Activated T-cell treated with anti-CD3 and anti-CD28 coated beads for 48 hours (primary cell): Measurements from ENCODE around the gene EPM2AIP1.
A peak's percentile ranks its signal among the peaks of the same experiment; 100 is the strongest.
"Not testable (repeated sequence)": the region's sequence is repeated elsewhere in the genome, so short reads cannot be mapped to it uniquely, and the experiment has no call there.

Experiments used
- DNase-seq: peaks from one replicate; pipeline ENCODE4 v3.0.0-alpha.2; 2020; ENCODE audit warnings: low read depth

EPM2AIP1 gene

GRCh38 chr3:36992806-36993325, at the start of gene EPM2AIP1:
TSS of gene EPM2AIP1 (minus strand) at chr3:36993131. CDS start at chr3:36993077, 54 bp downstream.
- peak; percentile 94 for DNase-seq

DNA sequence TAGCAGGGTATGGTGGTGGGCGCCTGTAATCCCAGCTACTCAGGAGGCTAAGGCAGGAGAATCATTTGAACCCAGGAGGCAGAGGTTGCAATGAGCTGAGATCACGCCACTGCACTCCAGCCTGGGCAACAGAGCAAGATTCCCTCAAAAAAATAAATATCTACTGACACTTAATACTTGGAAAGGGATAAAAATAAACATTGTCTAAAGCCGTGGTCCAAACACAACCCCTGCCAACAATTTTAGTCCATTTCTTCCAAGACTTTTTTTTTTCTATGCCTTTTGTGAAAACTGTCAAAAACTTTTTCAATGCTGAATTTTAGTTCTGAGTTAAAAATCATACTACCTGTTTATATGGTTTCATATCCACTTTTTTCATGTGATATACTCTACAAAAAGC, 49.8 kb upstream of the EPM2AIP1 start:
- DNase-seq = not testable (repeated sequence)

DNA sequence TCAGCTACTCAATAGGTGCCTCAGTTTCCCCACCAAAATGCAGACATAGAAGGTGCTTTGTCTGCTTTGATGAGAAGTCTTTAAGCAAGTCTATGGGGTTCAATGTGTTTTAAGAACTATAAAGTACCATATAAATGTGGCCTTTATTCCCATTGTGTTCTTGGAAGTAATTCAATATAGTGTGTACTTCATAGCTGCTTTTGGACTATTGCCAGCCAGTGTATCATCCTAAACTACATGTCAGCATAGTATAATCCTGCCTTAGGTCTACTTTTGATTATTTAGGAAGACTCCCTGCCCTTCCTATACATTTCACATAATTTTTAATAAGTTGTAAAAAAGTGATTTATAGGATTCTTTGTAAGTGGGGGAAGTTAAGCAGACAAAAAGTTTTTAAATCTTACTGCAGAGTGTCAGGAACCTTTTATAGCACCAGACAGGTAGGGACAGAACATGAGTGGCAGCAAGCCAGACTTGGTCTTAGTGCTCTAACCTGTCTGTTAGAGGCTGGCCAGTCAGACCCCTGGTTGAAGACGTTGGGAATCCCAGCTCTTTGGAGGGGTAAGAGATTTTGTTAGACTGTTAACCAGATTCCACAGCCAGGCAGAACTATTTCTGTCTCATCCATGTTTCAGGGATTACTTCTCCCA, 48.7 kb upstream of the EPM2AIP1 start:
- no peak for DNase-seq

DNA sequence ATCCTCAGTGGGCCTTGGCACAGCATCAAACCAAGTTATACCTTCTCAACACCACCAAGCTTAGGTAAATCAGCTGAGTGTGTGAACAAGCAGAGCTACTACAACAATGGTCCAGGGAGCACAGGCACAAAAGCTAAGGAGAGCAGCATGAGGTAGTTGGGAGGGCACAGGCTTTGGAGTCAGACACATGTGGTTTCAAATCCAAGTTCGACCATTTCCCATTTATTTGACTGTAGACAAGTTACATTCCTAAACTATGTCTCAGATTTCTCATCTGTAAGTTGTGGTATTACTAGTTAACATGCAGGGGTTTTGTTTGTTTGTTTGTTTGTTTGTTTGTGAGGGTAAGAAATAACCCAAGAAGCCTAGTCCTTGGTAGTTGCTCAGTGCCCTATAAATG, 47.3 kb upstream of the EPM2AIP1 start:
- no peak for DNase-seq

DNA sequence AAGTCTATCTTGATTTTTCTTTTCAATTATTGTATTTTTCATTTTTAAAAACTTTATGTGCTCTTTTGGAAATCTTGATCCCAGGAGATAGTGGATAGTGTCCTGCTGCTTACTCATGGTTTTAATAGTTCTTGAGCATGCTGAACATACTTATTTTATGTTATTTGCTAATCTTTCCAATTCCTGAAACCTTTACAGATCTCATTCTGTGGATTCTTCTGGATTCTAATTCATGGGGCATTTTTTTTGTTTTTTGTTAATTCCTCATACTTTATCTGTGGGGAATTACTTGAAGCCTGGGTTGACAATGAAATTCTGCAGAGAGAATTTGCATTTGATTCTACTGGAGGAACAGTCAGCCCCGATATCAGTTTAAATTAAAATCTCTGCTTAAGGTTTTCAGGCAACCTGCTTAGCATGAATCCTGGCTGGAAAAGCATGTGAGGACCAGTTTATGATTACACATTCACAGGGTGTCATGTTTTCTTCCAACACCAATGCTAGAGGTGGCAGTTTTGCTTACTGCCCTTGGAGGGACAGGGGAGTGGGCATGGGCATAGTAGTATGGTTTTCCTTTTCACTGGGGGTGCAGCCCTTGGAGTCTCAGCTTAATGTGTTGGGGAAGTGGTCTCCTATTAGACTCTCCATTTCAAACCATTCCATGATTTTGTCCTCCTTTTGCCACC, 46.4 kb upstream of the EPM2AIP1 start:
- no peak for DNase-seq

DNA sequence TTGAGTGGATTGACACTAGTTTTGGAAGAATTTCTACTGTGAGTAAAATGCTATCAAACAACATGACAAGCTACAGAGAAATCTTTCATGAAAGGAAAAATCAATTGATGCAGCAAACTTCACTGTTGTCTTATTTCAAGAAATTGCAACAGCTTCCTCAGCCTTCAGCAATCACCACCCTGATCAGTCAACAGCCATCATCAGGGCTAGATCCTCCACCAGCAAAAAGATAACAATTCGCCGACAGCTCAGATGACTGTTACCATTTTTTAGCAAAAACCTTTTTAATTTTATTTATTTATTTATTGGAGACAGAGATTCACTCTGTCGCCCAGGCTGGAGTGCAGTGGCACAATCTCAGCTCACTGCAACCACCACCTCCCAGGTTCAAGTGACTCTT, 44.4 kb upstream of the EPM2AIP1 start:
- no peak for DNase-seq

DNA sequence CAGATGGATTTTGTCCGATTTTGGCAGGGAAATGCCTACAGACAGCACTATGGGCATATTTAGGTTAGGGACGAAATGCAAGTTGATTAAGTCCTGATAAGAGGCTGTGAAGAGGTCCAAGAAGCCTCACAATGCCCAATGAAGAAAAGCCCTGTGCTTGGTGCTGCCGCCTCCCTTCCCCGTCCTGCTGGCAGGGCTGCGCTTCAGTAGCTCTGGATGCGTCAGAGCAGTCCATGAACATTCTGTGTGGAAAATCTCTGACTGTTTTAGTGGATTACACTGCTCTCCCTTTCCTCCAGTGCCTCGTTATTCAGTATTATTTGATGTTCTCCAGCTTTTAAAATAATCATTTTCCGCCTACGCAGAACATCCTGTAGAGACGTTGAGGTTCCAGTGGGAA, 40.0 kb upstream of the EPM2AIP1 start:
- DNase-seq = no peak

- no peak for DNase-seq
These were observed 38.3 kb upstream of the EPM2AIP1 start for GRCh38 chr3:37031096-37031682.

- no peak for DNase-seq
These were observed 37.7 kb upstream of the EPM2AIP1 start for GRCh38 chr3:37030588-37030987.

- no peak for DNase-seq
These were observed 36.7 kb upstream of the EPM2AIP1 start for GRCh38 chr3:37029516-37030163.

DNA sequence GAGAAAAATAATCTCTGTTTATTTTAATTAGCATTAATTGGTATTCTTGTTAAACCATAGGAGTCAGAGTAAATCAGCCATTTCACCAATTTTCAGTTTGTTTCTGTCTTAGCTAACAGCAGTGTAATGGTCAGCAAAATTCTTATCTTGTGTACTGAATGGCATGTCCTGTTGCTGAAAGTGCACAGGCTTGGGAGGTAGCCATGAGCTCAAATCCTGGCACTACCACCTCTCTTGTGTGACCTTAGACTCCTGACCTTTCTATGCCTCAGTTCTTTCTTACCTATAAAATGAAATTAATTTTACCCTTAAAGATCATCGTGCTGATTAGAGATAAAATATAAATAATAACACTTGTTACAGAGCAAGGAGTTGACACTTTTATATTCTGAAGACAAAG, 36.2 kb upstream of the EPM2AIP1 start:
- DNase-seq = no peak

DNA sequence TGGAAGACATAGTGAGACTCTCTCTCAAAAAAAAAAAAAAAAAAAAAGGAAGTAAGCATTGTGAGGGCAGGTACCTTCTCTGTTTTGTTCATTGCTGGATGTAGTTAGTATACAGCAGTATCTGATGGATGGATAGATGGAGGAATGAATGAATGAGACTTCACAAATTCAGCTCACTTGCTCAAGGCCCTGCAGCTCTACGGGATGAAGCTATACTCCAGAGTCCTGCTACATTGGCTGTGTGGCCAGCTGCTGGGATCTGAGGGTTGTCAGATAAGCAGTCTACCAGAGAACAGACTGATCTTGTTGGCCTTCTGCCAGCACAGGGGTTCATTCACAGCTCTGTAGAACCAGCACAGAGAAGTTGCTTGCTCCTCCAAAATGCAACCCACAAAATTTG, 35.4 kb upstream of the EPM2AIP1 start:
- no peak for DNase-seq

- DNase-seq = no peak
These were observed 33.9 kb upstream of the EPM2AIP1 start for GRCh38 chr3:37026851-37027250.

GRCh38 chr3:37025561-37026335, 32.8 kb upstream of the EPM2AIP1 start:
- no peak for DNase-seq

DNA sequence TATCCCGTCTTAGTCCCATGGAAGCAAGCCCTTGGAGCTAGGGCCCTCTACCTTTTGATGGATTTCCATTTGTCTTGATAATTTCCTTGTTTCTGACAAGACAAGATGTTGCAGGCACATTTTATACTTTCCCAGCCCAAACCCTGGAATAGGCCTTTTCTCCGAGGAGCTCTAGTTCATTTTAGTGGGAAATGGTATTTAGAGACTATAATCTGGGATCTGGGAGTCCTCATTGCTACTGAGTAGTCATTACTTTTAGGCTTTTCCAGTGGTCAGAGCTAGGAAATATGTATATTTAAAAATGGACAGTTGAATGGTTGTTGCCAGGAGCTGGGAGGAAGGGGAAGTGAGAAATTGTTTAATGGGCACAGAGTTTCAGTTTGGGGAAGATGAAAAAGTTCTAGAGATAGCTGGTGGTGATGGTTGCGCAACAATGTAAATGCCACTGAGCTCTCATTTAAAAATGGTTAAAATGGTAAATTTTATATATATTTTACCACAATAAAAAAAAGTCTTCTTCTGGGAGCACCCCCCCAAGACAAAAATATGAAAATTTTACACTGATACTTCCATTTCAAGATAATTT, 32.0 kb upstream of the EPM2AIP1 start:
- no peak for DNase-seq

GRCh38 chr3:37024092-37024491, 31.2 kb upstream of the EPM2AIP1 start:
- DNase-seq = no peak

DNA sequence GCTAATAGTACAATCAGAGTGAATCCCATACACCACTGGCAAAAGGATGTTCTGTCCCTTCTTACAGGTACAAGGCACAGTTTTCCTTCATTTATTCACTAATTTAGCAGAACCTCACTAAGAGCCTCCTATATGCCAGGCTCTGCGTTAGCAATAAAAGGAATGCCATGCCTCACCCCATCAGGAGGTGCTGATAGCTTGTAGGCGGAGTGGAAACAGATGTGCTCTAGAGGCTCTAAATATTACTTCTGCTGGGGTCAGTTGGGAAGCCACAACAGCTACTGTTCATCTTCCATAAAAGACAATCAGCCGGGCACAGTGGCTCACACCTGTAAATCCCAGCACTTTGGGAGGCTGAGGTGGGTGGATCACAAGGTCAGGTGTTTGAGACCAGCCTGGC, 24.8 kb upstream of the EPM2AIP1 start:
- no peak for DNase-seq

DNA sequence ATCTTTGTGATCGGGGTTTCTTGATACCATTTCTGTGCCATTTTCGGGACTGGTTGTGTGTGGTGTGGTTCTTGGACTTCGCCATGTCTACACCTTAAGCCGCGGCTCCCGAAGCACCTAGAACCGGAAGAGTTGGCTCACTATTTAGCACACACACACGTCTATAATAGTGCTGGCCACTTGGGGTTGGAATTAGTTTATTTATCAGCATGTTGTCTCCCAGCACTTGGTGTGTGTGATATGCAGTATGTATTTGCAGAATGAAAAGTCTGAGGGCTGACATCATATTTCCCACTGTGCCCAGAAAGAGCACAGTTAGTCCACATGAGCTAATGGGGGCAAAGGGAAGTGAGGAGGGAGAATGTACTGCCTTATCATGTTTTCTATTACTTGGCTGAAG, 24.0 kb upstream of the EPM2AIP1 start:
- DNase-seq = no peak

- DNase-seq = no peak
These were observed 22.7 kb upstream of the EPM2AIP1 start for GRCh38 chr3:37015642-37016041.

DNA sequence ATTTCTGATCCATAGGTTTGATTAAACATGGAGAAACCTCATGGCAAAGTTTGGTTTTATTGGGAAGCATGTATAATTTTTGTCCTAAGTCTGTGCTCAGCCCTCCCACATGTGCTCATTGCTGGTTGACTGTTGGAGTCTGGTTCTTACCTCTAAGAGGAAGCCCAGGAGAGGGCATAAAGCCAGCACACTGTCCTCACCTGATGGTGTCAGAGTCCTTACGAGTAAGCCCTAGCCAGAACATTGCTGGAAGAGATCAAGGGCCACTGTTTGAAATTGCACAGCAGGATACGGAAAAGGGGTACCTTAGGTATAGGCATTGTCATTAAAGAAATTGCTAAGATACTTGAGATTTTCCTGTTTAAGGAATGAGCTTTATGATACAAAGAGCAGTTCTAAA, 21.7 kb upstream of the EPM2AIP1 start:
- DNase-seq = no peak
